Parathyroid adenoma (tissue), 2 donors: ENCODE results near the gene DIP2C.

ENCODE experiments used
- H2AFZ ChIP-seq: fragments of 300-600 bp; sonication (generic); one replicate; pipeline ENCODE4 v1.7.0; 2017; ENCODE audit warnings: antibody characterized with exemption, mild to moderate bottlenecking
- H3K27ac ChIP-seq: fragments of 300-600 bp; sonication (generic); one replicate; pipeline ENCODE4 v1.7.0; 2017
- H3K27me3 ChIP-seq: fragments of 300-600 bp; sonication (generic); one replicate; pipeline ENCODE4 v1.7.0; 2017; ENCODE audit warnings: low read length; ENCODE audit not compliant: control insufficient read depth, insufficient read depth
- H3K36me3 ChIP-seq: fragments of 300-600 bp; sonication (generic); one replicate; pipeline ENCODE4 v1.7.0; 2017; ENCODE audit warnings: low read length; ENCODE audit not compliant: control insufficient read depth, insufficient read depth
- H3K4me1 ChIP-seq: fragments of 300-600 bp; sonication (generic); one replicate; pipeline ENCODE4 v1.7.0; 2017; ENCODE audit warnings: control low read depth
- H3K4me2 ChIP-seq: fragments of 300-600 bp; sonication (generic); one replicate; pipeline ENCODE4 v1.7.0; 2017; ENCODE audit warnings: low read length
- H3K4me3 ChIP-seq: fragments of 300-600 bp; sonication (generic); one replicate; pipeline ENCODE4 v1.7.0; 2017; ENCODE audit warnings: low read depth, low read length
- H3K79me2 ChIP-seq: fragments of 300-600 bp; sonication (generic); one replicate; pipeline ENCODE4 v1.7.0; 2017; ENCODE audit warnings: control low read depth
- H3K9ac ChIP-seq: fragments of 300-600 bp; sonication (generic); one replicate; pipeline ENCODE4 v1.7.0; 2017; ENCODE audit warnings: mild to moderate bottlenecking
- H3K9me3 ChIP-seq: fragments of 300-600 bp; sonication (generic); one replicate; pipeline ENCODE4 v1.7.0; 2017; ENCODE audit warnings: low read length; ENCODE audit not compliant: control insufficient read depth
- TF ChIP-seq, protein P1 (sequence below): fragments of 300-600 bp; sonication (generic); IDR thresholded peaks from one replicate; pipeline ENCODE4 v1.7.0; 2017; ENCODE audit warnings: antibody characterized with exemption, mild to moderate bottlenecking
- donor health status: primary hyperparathyroidism.

The DIP2C gene

DNA sequence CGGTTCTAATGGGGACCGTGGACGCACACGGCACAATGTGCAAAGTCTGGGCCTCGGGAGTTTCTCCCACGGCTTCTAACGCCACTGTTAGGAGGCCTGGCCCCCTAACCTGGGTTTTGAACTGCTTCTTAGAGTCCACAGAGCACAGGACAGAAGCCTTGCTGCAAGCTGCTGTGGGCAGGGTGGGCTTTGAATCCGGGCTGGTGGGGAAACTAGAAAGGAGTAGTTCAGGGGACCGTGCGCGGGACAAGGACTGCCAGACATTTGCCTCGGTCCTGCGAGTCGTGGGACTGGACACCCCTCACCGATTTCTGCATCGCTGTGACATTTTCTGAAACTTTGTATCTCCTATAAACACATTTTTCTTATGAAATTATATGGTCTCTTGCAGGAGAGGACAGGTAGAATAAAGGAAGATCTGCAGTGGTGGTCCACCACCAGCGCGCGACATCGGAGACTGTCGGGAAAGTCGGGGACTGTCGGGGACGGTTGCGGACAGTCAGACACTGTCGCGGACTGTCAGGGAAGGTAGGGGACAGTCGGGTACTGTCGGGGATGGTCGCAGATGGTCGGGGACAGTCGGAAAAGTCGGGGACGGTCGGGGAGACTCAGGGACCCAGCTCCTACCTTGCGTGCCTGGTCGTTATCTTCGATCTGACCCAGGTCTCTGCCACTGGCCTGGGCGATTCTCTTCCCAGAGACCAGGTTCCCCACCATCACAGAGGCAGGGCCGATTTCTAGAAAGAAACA, 332.1 kb downstream of the DIP2C start:
- no peaks in the 10 kb centered on the region for H3K9me3 ChIP-seq
- H3K4me1 ChIP-seq: no peaks in the 10 kb centered on the region
- H3K79me2 ChIP-seq: no peaks in the 10 kb centered on the region
- TF ChIP-seq, protein P1, sequence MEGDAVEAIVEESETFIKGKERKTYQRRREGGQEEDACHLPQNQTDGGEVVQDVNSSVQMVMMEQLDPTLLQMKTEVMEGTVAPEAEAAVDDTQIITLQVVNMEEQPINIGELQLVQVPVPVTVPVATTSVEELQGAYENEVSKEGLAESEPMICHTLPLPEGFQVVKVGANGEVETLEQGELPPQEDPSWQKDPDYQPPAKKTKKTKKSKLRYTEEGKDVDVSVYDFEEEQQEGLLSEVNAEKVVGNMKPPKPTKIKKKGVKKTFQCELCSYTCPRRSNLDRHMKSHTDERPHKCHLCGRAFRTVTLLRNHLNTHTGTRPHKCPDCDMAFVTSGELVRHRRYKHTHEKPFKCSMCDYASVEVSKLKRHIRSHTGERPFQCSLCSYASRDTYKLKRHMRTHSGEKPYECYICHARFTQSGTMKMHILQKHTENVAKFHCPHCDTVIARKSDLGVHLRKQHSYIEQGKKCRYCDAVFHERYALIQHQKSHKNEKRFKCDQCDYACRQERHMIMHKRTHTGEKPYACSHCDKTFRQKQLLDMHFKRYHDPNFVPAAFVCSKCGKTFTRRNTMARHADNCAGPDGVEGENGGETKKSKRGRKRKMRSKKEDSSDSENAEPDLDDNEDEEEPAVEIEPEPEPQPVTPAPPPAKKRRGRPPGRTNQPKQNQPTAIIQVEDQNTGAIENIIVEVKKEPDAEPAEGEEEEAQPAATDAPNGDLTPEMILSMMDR: no peak
- H3K4me3 ChIP-seq: no peak overlapping the region
- H3K4me2 ChIP-seq: no peak overlapping the region
- H2AFZ ChIP-seq: no peak overlapping the region
- H3K27me3 ChIP-seq: no peaks in the 10 kb centered on the region
- no peak overlapping the region for H3K27ac ChIP-seq
- H3K9ac ChIP-seq: no peak overlapping the region
- no peaks in the 10 kb centered on the region for H3K36me3 ChIP-seq

GRCh38 chr10:356452-356851, 333.0 kb downstream of the DIP2C start:
- TF ChIP-seq, protein P1: no peak

GRCh38 chr10:354901-355617, 334.4 kb downstream of the DIP2C start:
- H3K4me1 ChIP-seq: no peaks in the 10 kb centered on the region
- H3K9me3 ChIP-seq: no peaks in the 10 kb centered on the region
- H3K27ac ChIP-seq: no peak overlapping the region
- TF ChIP-seq, protein P1: no peak
- no peak overlapping the region for H3K4me3 ChIP-seq
- no peaks in the 10 kb centered on the region for H3K27me3 ChIP-seq
- no peak overlapping the region for H3K4me2 ChIP-seq
- no peaks in the 10 kb centered on the region for H3K36me3 ChIP-seq
- H3K9ac ChIP-seq: no peak overlapping the region
- H3K79me2 ChIP-seq: no peaks in the 10 kb centered on the region
- no peak overlapping the region for H2AFZ ChIP-seq

More at GRCh38 chr10:356452-356851, 333.0 kb downstream of the DIP2C start:
- no peaks in the 10 kb centered on the region for H3K27me3 ChIP-seq
- H3K9ac ChIP-seq: no peak overlapping the region
- H3K79me2 ChIP-seq: no peaks in the 10 kb centered on the region
- H3K4me2 ChIP-seq: no peak overlapping the region
- no peaks in the 10 kb centered on the region for H3K36me3 ChIP-seq
- no peaks in the 10 kb centered on the region for H3K9me3 ChIP-seq
- no peaks in the 10 kb centered on the region for H3K4me1 ChIP-seq
- no peak overlapping the region for H3K27ac ChIP-seq
- no peak overlapping the region for H2AFZ ChIP-seq
- no peak overlapping the region for H3K4me3 ChIP-seq

GRCh38 chr10:352476-353235, 336.8 kb downstream of the DIP2C start:
- no peaks in the 10 kb centered on the region for H3K9me3 ChIP-seq
- TF ChIP-seq, protein P1: no peak
- no peaks in the 10 kb centered on the region for H3K79me2 ChIP-seq
- H3K4me3 ChIP-seq: no peak overlapping the region
- no peak overlapping the region for H2AFZ ChIP-seq
- H3K27ac ChIP-seq: no peak overlapping the region
- H3K36me3 ChIP-seq: no peaks in the 10 kb centered on the region
- no peak overlapping the region for H3K4me2 ChIP-seq
- H3K27me3 ChIP-seq: no peaks in the 10 kb centered on the region
- H3K4me1 ChIP-seq: no peaks in the 10 kb centered on the region
- no peak overlapping the region for H3K9ac ChIP-seq
